ENCODE measurements around the gene VAMP2. TPM values are rescaled to one million over a fixed set of nuclear protein-coding genes. Genes with fewer than 3 reads are reported as not detected.

The VAMP2 gene
- total RNA-seq, 1 donor from 2014 or later, result 19.8 TPM

DNA sequence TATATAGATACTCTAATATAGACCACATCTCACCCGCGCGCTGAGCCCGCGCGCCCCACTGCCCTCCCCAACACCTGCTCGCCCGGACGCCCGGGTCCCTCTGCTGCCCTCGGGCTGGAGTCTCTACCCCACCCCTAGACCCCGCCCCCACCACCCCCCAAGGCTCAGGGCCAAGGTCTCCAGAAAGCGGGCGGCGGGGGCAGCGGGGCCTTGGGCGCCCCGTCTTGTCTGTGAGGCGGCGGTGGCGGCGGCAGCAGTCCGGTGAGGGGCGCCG lies 41.4 kb downstream of the VAMP2 start:
- H3K4me3 Mint-ChIP-seq (ENCODE audit: unreplicated experiment), result no peak overlapping the region
- H3K27me3 Mint-ChIP-seq (ENCODE audit: unreplicated experiment), result peaks cover 55% of the 10 kb centered on the region
- peaks cover 24% of the 10 kb centered on the region for H3K36me3 Mint-ChIP-seq (ENCODE audit: low read depth, unreplicated experiment)

DNA sequence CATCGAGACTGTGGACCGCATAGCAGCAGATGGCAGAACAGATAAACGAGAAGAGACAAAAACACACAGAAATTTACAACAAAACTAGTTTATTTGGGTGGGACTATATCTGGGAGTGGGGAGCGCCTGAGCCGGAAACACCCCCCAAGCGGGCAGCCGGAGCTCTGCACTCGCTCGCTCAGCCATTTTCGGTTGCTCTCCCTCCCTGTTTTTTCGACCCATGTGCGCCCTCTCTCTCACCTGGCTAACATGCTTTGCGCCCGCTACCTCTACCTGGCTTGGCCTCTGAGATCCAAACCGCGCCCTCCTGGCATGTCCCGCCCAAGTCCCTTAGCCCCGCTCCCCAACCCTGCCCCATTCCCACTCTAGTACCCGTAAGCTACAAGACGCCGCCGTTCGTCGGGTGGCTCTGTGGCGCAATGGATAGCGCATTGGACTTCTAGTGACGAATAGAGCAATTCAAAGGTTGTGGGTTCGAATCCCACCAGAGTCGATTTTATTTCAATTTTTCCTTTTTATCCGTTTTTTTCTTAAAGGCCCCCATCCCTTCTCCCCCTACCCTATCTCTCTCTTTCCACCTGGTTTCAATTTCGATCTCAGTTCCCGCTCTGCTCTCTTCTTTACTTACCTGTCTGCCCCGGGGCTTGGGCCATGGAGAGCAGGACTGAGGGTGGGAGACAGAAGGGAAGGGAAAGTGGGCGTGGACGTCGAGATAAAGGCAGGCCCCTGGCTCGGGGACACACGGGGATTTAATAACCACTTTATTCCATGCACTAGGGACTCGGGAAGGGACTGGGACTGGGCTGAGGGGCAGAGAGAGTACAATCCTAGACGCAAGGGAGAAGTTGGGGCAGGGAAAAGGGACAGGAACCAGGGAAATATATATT lies 42.0 kb downstream of the VAMP2 start:
- H3K9me3 Mint-ChIP-seq (ENCODE audit: unreplicated experiment), result no peaks in the 10 kb centered on the region
- H3K4me1 Mint-ChIP-seq (ENCODE audit: unreplicated experiment), result peaks cover 57% of the 10 kb centered on the region
- H3K4me3 Mint-ChIP-seq (ENCODE audit: unreplicated experiment), result peak overlapping the region; percentile 93
- H3K27me3 Mint-ChIP-seq (ENCODE audit: unreplicated experiment), result peaks cover 53% of the 10 kb centered on the region
- H3K36me3 Mint-ChIP-seq (ENCODE audit: low read depth, unreplicated experiment), result peaks cover 24% of the 10 kb centered on the region
- TF ChIP-seq, protein P1, sequence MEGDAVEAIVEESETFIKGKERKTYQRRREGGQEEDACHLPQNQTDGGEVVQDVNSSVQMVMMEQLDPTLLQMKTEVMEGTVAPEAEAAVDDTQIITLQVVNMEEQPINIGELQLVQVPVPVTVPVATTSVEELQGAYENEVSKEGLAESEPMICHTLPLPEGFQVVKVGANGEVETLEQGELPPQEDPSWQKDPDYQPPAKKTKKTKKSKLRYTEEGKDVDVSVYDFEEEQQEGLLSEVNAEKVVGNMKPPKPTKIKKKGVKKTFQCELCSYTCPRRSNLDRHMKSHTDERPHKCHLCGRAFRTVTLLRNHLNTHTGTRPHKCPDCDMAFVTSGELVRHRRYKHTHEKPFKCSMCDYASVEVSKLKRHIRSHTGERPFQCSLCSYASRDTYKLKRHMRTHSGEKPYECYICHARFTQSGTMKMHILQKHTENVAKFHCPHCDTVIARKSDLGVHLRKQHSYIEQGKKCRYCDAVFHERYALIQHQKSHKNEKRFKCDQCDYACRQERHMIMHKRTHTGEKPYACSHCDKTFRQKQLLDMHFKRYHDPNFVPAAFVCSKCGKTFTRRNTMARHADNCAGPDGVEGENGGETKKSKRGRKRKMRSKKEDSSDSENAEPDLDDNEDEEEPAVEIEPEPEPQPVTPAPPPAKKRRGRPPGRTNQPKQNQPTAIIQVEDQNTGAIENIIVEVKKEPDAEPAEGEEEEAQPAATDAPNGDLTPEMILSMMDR (IDR thresholded peaks at IDR 0.05; ENCODE audit: unreplicated experiment), result no peak
- H3K27ac Mint-ChIP-seq (ENCODE audit: unreplicated experiment), result peak overlapping the region; percentile 91
- peak; percentile 71 for DNase-seq (ENCODE audit: low spot score)

More for the DNA sequence above, 41.4 kb downstream of the VAMP2 start:
- no peak overlapping the region for H3K27ac Mint-ChIP-seq (ENCODE audit: unreplicated experiment)
- TF ChIP-seq, protein P1 (IDR thresholded peaks at IDR 0.05; ENCODE audit: unreplicated experiment), result no peak
- H3K9me3 Mint-ChIP-seq (ENCODE audit: unreplicated experiment), result no peaks in the 10 kb centered on the region
- peaks cover 61% of the 10 kb centered on the region for H3K4me1 Mint-ChIP-seq (ENCODE audit: unreplicated experiment)
- no peak for DNase-seq (ENCODE audit: low spot score)

DNA sequence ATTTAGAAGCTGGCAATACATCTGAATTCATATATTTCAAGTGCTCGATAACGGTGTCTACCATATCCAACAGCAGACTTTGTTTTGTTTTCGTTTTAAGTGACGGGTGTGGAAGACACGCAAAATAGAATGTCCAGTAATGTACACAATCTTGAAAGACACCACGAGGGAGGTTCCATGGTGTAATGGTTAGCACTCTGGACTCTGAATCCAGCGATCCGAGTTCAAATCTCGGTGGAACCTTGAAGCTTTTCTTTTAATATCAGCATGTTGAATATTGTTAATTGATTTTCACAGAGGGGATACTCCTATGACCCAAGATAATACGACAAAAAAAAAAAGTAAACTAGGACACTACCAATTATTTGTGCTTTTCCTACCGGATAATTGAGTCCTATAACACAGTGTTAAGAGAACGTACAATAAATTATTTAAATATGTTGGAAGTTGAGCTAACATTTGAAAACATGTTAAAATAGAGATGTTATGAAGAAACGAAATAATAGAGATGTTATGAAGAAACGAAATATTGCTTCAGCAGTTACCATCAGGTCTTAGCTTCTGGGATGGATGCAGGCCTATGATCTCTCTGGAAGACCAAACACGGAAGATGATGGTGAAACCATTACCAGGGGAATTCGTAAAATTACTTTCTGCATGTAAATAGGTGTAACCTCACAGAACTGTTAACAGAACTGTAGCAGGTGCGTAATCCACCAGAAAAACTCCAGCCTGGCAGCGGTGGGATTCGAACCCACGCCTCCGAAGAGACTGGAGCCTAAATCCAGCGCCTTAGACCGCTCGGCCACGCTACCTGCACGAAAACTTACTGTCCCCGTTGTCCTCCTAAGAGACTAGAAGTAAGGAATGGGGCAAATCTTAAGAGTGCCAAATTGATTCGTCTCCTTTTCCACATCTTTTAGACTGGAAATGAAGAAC lies 42.9 kb downstream of the VAMP2 start:
- Mint-ChIP-seq H3K9me3 (ENCODE audit: unreplicated experiment) (no peaks in the 10 kb centered on the region), H3K4me3 (ENCODE audit: unreplicated experiment) (peak overlapping the region; percentile 93), H3K27ac (ENCODE audit: unreplicated experiment) (peak overlapping the region; percentile 91), H3K4me1 (ENCODE audit: unreplicated experiment) (peaks cover 49% of the 10 kb centered on the region), H3K27me3 (ENCODE audit: unreplicated experiment) (peaks cover 50% of the 10 kb centered on the region), H3K36me3 (ENCODE audit: low read depth, unreplicated experiment) (peaks cover 22% of the 10 kb centered on the region)
- DNase-seq (ENCODE audit: low spot score), result peak; percentile 93
- TF ChIP-seq, protein P1 (IDR thresholded peaks at IDR 0.05; ENCODE audit: unreplicated experiment), result no peak

DNA sequence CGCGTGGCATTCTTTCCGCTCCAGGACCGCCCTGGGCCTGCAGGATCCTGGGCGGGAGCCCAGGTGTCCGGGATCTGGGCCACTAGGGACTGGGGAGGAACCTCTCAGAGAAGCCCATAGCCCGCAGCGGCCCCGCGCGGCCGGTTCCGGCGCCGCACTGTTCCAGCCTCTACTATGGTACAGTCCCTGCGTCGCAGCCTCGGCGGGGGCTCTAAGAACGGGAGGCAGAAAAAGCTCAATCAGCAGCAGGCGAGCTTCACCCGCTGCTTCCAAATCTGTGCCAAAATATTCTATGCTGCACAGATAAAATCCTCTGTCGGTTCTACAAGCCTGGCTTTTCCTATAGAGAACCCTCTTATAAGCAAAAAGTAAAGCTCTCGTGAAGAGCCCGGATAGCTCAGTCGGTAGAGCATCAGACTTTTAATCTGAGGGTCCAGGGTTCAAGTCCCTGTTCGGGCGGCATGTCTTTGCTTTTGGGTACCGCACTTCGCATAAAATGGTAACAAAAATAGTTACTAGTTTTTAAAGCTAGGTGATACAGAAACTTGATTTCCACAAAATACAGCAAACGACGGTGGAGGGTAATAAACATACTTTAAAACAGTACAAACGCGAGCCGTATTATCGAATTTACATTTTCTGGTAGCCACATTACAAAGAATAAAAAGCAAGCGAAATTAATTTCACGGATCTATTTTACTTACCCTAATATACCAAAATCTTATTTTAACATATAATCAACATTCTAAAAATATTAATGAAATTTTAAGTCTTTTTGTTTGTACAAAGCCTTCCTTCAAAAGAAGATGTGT lies 43.8 kb downstream of the VAMP2 start:
- Mint-ChIP-seq H3K27ac (ENCODE audit: unreplicated experiment) (peak overlapping the region; percentile 88), H3K9me3 (ENCODE audit: unreplicated experiment) (no peaks in the 10 kb centered on the region), H3K4me1 (ENCODE audit: unreplicated experiment) (peaks cover 41% of the 10 kb centered on the region), H3K4me3 (ENCODE audit: unreplicated experiment) (peak overlapping the region; percentile 93), H3K36me3 (ENCODE audit: low read depth, unreplicated experiment) (peaks cover 18% of the 10 kb centered on the region), H3K27me3 (ENCODE audit: unreplicated experiment) (peaks cover 46% of the 10 kb centered on the region)
- peak; percentile 87 for DNase-seq (ENCODE audit: low spot score)
- TF ChIP-seq, protein P1 (IDR thresholded peaks at IDR 0.05; ENCODE audit: unreplicated experiment), result peak; percentile 78
